Amniotic epithelial cell (primary cell): Measurements from ENCODE around the gene COL8A2.

ENCODE experiments used
- DNase-seq: peaks from one replicate; pipeline ENCODE4 v3.0.0-alpha.2; 2010; ENCODE audit warnings: low read depth

The COL8A2 gene

GRCh38 chr1:36157115-36157903, 32.3 kb upstream of the COL8A2 start:
- DNase-seq, result peak; percentile 26

GRCh38 chr1:36156329-36157114, 31.5 kb upstream of the COL8A2 start:
- DNase-seq, result peak; percentile 61

DNA sequence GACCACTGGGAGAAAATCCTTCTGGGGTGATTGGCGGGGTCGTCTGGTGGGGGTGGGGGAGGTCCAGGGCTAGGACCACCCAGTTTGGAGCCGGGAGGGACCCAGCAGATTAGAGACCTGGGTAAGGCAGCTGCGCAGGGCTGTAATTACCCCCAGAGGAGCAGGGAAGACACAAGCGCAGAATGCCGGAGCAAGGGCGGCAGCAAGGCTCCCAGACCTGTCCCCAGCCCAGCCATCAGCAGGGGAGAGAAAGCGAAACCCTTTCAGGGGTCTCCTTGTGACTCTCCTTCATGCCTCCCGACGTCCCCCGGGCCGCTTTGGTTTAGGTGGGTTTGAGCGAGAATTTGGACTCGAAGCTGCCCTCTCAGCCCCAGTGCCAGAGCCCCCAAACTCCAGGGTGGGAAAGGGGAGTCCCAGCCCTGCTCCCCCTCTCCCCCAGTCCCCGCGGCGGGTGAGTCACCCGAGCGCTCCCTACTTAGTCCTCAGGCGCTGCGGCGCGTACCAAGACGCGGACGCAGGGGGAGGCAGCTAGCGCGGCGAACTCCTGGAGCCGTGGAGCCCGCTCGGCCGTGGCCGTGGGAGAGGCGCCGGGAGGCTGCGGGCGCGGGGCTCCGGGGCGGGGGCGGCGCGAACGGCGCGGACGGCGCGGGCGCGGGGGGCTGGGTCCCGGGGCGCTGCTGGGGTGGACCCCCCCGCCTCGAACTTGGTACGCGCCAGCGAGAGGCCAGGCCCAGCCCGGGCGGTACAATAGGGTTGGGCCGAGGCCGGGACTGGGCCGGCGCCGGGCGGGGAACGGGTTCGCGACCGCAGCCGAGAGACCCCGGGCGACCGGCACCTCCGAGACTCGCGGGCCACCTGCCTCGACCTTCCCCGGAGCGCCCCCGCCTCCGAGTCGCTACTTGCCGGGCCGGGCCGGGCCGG, 30.6 kb upstream of the COL8A2 start, which contains the start of gene MAP7D1:
MAP7D1 (plus strand) TSS at position 753 of the 921 bp plus-strand sequence. CDS start 258 bp downstream, outside the sequence.
- peak; percentile 76 for DNase-seq

- no peak for DNase-seq
These were observed 29.9 kb upstream of the COL8A2 start for GRCh38 chr1:36154765-36155407.

GRCh38 chr1:36154335-36154734, 29.3 kb upstream of the COL8A2 start:
- DNase-seq, result no peak

- DNase-seq, result no peak
These were observed 28.5 kb upstream of the COL8A2 start for GRCh38 chr1:36153476-36153875.

DNA sequence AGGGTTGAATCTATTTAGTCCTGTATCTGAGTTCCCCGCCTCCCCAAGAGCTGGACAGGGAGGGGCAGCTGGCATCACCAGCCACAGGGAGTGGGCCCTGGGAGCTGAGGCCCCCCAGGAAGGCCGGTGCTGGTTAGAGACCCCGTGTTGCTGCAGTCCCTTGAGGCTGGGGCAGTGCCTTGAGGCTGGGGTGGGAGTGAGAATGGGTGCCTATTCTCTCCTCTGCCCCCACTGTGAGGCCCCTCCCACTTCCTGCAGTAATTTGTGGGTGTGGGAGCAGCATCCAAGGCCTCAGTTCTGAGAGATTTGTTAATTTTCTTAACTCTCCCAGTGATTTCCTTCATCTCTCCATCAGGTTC, 26.8 kb upstream of the COL8A2 start:
- DNase-seq, result no peak

DNA sequence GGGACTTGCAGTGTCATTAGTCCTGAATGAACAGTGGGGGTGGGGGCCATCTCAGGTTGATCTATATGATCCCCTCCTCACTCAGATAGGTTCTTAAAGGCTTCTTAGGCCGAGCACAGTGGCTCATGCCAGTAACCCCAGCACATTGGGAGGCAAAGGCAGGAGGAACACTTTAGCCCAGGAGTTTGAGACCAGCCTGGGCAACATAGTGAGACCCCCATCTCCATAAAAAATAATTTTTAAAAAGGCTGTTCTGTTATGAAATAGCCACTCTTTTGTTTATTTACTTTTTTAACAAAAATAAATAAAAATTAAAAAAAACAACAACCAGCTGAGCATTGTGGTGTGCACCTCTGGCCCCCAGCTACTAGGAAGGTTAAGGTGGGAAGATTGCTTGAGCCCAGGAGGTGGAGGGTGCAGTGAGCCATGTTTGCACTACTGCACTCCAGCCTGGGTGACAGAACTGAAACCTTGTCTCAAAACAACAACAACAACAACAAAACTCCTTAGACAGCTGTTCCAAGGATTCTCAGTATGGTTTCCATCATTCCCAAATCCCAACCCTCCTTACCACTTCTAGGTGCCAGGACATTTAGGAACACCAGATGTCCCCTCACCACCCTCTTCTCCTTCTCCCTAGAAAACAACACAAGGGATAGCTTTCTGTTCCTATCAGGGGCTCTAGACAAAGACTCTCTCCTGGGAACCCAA, 26.3 kb upstream of the COL8A2 start:
- no peak for DNase-seq

- DNase-seq, result peak; percentile 92
These were observed 25.5 kb upstream of the COL8A2 start for GRCh38 chr1:36150296-36151133.

- DNase-seq, result no peak
These were observed 24.9 kb upstream of the COL8A2 start for GRCh38 chr1:36149973-36150295.

- peak; percentile 99 for DNase-seq
These were observed 24.4 kb upstream of the COL8A2 start, which contains the start of gene TRAPPC3 for GRCh38 chr1:36149237-36149972. TSS of gene TRAPPC3 (minus strand) at chr1:36149486. CDS start at chr1:36149378, 108 bp downstream.

- DNase-seq, result peak; percentile 26
These were observed 23.8 kb upstream of the COL8A2 start for GRCh38 chr1:36148821-36149236.

- no peak for DNase-seq
These were observed 19.4 kb upstream of the COL8A2 start for GRCh38 chr1:36144413-36144812.

GRCh38 chr1:36143424-36143823, 18.4 kb upstream of the COL8A2 start:
- DNase-seq, result no peak

- DNase-seq, result no peak
These were observed 17.1 kb upstream of the COL8A2 start for GRCh38 chr1:36142121-36142520.

DNA sequence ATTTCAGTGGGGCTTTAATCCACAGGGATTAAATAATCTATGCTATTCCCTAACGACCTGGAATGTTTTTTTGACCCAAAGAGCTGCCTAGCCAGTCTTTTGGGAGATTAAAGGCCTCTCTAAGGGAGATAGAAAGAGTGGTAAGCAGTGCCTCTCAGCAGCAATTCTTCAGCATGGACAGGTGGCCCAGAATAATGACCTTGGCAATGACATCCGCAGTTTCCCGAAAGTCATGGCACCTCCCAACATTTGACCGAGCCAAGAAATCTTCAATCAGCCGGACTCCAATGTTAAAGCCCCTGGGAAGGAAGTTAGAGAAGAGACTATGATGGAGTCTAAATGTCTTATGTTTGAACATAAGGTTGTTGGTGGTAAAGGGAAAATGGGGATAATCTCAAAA, 14.5 kb upstream of the COL8A2 start:
- DNase-seq, result no peak

- DNase-seq, result no peak
These were observed 12.8 kb upstream of the COL8A2 start for GRCh38 chr1:36137776-36138175.

DNA sequence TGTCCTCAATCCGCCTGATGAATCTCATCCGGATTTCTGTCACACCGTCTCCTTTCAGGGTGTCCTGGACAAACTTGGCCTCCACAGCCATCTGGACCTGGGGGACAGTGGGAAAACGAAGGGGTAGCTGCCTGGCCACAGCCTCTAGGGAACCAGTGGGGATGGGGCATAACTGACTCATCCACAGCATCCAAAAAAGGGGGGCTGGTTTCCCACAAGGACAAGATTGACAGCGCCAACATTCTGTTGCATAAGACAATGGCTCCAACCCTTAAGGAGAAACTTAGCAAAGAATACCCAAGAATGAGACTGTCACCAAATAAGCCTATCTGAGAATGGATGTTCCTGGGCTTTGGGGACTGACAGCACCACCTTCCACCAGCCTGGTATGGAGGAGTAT, 12.2 kb upstream of the COL8A2 start:
- no peak for DNase-seq

GRCh38 chr1:36136535-36136934, 11.5 kb upstream of the COL8A2 start:
- peak; percentile 47 for DNase-seq
